NB4 (cell line): ENCODE results near the gene HPGDS.

Source experiments
- POLR2A ChIP-seq: IDR thresholded peaks from 2 replicates; pipeline ENCODE4 v1.6.1; 2011; ENCODE audit warnings: mild to moderate bottlenecking; ENCODE audit not compliant: insufficient read length; ENCODE audit errors: extremely low read depth
- TF ChIP-seq, protein P1 (sequence below): IDR thresholded peaks from one replicate; pipeline ENCODE4 v1.5.1; 2012; ENCODE audit warnings: low read depth, low read length
- TF ChIP-seq, protein P2 (sequence below): IDR thresholded peaks from 2 replicates; pipeline ENCODE4 v1.6.1; 2011; ENCODE audit warnings: low read depth, low read length

GRCh38 chr4:94372991-94373390, 30.4 kb upstream of the HPGDS start:
- TF ChIP-seq, protein P1, sequence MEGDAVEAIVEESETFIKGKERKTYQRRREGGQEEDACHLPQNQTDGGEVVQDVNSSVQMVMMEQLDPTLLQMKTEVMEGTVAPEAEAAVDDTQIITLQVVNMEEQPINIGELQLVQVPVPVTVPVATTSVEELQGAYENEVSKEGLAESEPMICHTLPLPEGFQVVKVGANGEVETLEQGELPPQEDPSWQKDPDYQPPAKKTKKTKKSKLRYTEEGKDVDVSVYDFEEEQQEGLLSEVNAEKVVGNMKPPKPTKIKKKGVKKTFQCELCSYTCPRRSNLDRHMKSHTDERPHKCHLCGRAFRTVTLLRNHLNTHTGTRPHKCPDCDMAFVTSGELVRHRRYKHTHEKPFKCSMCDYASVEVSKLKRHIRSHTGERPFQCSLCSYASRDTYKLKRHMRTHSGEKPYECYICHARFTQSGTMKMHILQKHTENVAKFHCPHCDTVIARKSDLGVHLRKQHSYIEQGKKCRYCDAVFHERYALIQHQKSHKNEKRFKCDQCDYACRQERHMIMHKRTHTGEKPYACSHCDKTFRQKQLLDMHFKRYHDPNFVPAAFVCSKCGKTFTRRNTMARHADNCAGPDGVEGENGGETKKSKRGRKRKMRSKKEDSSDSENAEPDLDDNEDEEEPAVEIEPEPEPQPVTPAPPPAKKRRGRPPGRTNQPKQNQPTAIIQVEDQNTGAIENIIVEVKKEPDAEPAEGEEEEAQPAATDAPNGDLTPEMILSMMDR = no peak
- TF ChIP-seq POLR2A = no peak
- TF ChIP-seq, protein P2, sequence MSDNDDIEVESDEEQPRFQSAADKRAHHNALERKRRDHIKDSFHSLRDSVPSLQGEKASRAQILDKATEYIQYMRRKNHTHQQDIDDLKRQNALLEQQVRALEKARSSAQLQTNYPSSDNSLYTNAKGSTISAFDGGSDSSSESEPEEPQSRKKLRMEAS = no peak
